Measurements from ENCODE around the gene CYFIP2.
"Not testable (repeated sequence)": the region's sequence is repeated elsewhere in the genome, so short reads cannot be mapped to it uniquely, and the experiment has no call there.

CYFIP2 gene

GRCh38 chr5:157415838-157416237 lies 149.9 kb downstream of the CYFIP2 start:
- DNase-seq, result no peak

GRCh38 chr5:157419521-157419920 lies 153.6 kb downstream of the CYFIP2 start:
- DNase-seq, result not testable (repeated sequence)

GRCh38 chr5:157429920-157430319 lies 164.0 kb downstream of the CYFIP2 start:
- not testable (repeated sequence) for DNase-seq

- peak; percentile 30 to 59 for DNase-seq
These were observed 165.7 kb downstream of the CYFIP2 start for GRCh38 chr5:157431544-157432200.

GRCh38 chr5:157434096-157434495 lies 168.2 kb downstream of the CYFIP2 start:
- no peak for DNase-seq

GRCh38 chr5:157443041-157443549 lies 177.2 kb downstream of the CYFIP2 start:
- no peak for DNase-seq

GRCh38 chr5:157444224-157444623 lies 178.3 kb downstream of the CYFIP2 start:
- DNase-seq, result no peak
